ENCODE results near the gene SLC29A4. TPM values are rescaled to one million over a fixed set of nuclear protein-coding genes. Genes with fewer than 3 reads are reported as not detected.
"Not testable (repeated sequence)": the region's sequence is repeated elsewhere in the genome, so short reads cannot be mapped to it uniquely, and the experiment has no call there.

The SLC29A4 gene
- total and polyA plus RNA-seq, 2 donors (not counting 3 experiments of a cell fraction or from before 2014, with no cell fraction given): 5.2 to 7.7 TPM

- intact Hi-C loops (cut with micrococcal nuclease): no loop called here
Measured at GRCh38 chr7:5287802-5288201, 5.1 kb downstream of the SLC29A4 start.

GRCh38 chr7:5288560-5288959 lies 5.8 kb downstream of the SLC29A4 start:
- H3K27ac ChIP-seq (ENCODE audit: insufficient read depth, low read depth, low read length); H4K20me1 ChIP-seq (replicated peaks; ENCODE audit: control insufficient read depth, extremely low read depth, insufficient read depth, low read length); FAIRE-seq; BruUV-seq (replicated peaks); H3K9me3 ChIP-seq (replicated peaks; ENCODE audit: control insufficient read depth, insufficient read depth, low read length); dilution Hi-C loops (cut with MboI; ENCODE audit: extremely low pct_ligation_motif_present, low sequenced_read_pairs); H3K4me1 ChIP-seq (ENCODE audit: control insufficient read depth, extremely low read depth, insufficient read depth, low read length); intact Hi-C loops (cut with micrococcal nuclease); H3K4me3 ChIP-seq (replicated peaks in 1 of 3; ENCODE audit: insufficient read depth in 1 of 3, low read depth in 1 of 3, low read length in 3 of 3); DNase-seq (ENCODE audit: low read depth, low spot score); POLR2A ChIA-PET; H2AFZ ChIP-seq (ENCODE audit: low read depth, low read length); H3K36me3 ChIP-seq (ENCODE audit: control insufficient read depth in 2 of 2, extremely low read depth in 1 of 2, insufficient read depth in 2 of 2, low read length in 2 of 2); H3K4me2 ChIP-seq (ENCODE audit: insufficient read depth, low read length); H3K27me3 ChIP-seq (ENCODE audit: control insufficient read depth in 2 of 2, insufficient read depth in 2 of 2, low read length in 2 of 2); H3K9me1 ChIP-seq (replicated peaks; ENCODE audit: control insufficient read depth, extremely low read depth, insufficient read depth, low read length); H3K79me2 ChIP-seq (ENCODE audit: control insufficient read depth, insufficient read depth, low read length); H3K9ac ChIP-seq (replicated peaks; ENCODE audit: extremely low read depth, insufficient read depth, low read length): not testable (repeated sequence)
- CTCF ChIA-PET: interaction anchor here (1.5 kb wide), 1 partner anchor 162 kb away, joined by 3 read pairs; no protein-coding TSS in a partner anchor

More at GRCh38 chr7:5287802-5288201, 5.1 kb downstream of the SLC29A4 start:
- CTCF ChIA-PET: interaction anchor here (1.5 kb wide), 1 partner anchor 163 kb away, joined by 3 read pairs; no protein-coding TSS in a partner anchor
- no peak overlapping the region for H3K27ac ChIP-seq (ENCODE audit: insufficient read depth, low read depth, low read length)
- H4K20me1 ChIP-seq (replicated peaks; ENCODE audit: control insufficient read depth, extremely low read depth, insufficient read depth, low read length): no peaks in the 10 kb centered on the region
- no peaks in the 10 kb centered on the region for H3K4me1 ChIP-seq (ENCODE audit: control insufficient read depth, extremely low read depth, insufficient read depth, low read length)
- no peaks in the 10 kb centered on the region for H3K36me3 ChIP-seq (ENCODE audit: control insufficient read depth in 2 of 2, extremely low read depth in 1 of 2, insufficient read depth in 2 of 2, low read length in 2 of 2)
- BruUV-seq (replicated peaks): no TSS peak
- H3K9me1 ChIP-seq (replicated peaks; ENCODE audit: control insufficient read depth, extremely low read depth, insufficient read depth, low read length): no peaks in the 10 kb centered on the region
- H2AFZ ChIP-seq (ENCODE audit: low read depth, low read length): no peak overlapping the region
- no peak overlapping the region for H3K9ac ChIP-seq (replicated peaks; ENCODE audit: extremely low read depth, insufficient read depth, low read length)
- dilution Hi-C loops (cut with MboI; ENCODE audit: extremely low pct_ligation_motif_present, low sequenced_read_pairs): no loop called here
- no peak overlapping the region for H3K4me2 ChIP-seq (ENCODE audit: insufficient read depth, low read length)
- TF ChIP-seq FOS (IDR thresholded peaks at IDR 0.05; ENCODE audit: borderline replicate concordance, insufficient read depth, low read length): no peak
- TF ChIP-seq POLR2AphosphoS5 (IDR thresholded peaks at IDR 0.05; ENCODE audit: insufficient read depth, low read depth, low read length): no peak
- TF ChIP-seq POLR2A (IDR thresholded peaks at IDR 0.05; ENCODE audit: low read depth, low read length): no peak
- no peak for TF ChIP-seq MAX (IDR thresholded peaks at IDR 0.05; ENCODE audit: insufficient read depth, insufficient read length)
- no peak for TF ChIP-seq JUN (IDR thresholded peaks at IDR 0.05; ENCODE audit: borderline replicate concordance, insufficient read depth, insufficient read length, low read depth)
- TF ChIP-seq GATA2 (IDR thresholded peaks at IDR 0.05; ENCODE audit: insufficient read depth, insufficient read length, low read depth, low read length): no peak
- TF ChIP-seq EZH2 (IDR thresholded peaks at IDR 0.05; ENCODE audit: borderline replicate concordance, low read depth, low read length, severe bottlenecking): no peak
- no peak for TF ChIP-seq MYC (IDR thresholded peaks at IDR 0.05; ENCODE audit: low read depth, low read length)
- TF ChIP-seq CTCF (IDR thresholded peaks at IDR 0.05; ENCODE audit: extremely low read depth in 1 of 2, insufficient read depth in 1 of 2, low read depth in 1 of 2, low read length in 2 of 2): no peak
- no peaks in the 10 kb centered on the region for H3K9me3 ChIP-seq (replicated peaks; ENCODE audit: control insufficient read depth, insufficient read depth, low read length)
- POLR2A ChIA-PET: no interaction called here
- DNase-seq (ENCODE audit: low read depth, low spot score) (no peak), FAIRE-seq (no peak)
- H3K4me3 ChIP-seq (replicated peaks in 1 of 3; ENCODE audit: insufficient read depth in 1 of 3, low read depth in 1 of 3, low read length in 3 of 3): no peak overlapping the region
- H3K79me2 ChIP-seq (ENCODE audit: control insufficient read depth, insufficient read depth, low read length): no peaks in the 10 kb centered on the region
- H3K27me3 ChIP-seq (ENCODE audit: control insufficient read depth in 2 of 2, insufficient read depth in 2 of 2, low read length in 2 of 2): no peaks in the 10 kb centered on the region

Data from endothelial cell of umbilical vein (primary cell).